ENCODE measurements around the gene CHCHD5. TPM values are rescaled to one million over a fixed set of nuclear protein-coding genes. Genes with fewer than 3 reads are reported as not detected.
"Not testable (repeated sequence)": the region's sequence is repeated elsewhere in the genome, so short reads cannot be mapped to it uniquely, and the experiment has no call there.

The CHCHD5 gene
- total RNA-seq, 4 donors from 2014 or later: 11.9 to 22.0 (median 15.7) TPM

- DNase-seq (ENCODE audit: low spot score): peak; percentile 50
- ATAC-seq (ENCODE audit: low FRiP score): peak; percentile 92
- TF ChIP-seq, protein P1, sequence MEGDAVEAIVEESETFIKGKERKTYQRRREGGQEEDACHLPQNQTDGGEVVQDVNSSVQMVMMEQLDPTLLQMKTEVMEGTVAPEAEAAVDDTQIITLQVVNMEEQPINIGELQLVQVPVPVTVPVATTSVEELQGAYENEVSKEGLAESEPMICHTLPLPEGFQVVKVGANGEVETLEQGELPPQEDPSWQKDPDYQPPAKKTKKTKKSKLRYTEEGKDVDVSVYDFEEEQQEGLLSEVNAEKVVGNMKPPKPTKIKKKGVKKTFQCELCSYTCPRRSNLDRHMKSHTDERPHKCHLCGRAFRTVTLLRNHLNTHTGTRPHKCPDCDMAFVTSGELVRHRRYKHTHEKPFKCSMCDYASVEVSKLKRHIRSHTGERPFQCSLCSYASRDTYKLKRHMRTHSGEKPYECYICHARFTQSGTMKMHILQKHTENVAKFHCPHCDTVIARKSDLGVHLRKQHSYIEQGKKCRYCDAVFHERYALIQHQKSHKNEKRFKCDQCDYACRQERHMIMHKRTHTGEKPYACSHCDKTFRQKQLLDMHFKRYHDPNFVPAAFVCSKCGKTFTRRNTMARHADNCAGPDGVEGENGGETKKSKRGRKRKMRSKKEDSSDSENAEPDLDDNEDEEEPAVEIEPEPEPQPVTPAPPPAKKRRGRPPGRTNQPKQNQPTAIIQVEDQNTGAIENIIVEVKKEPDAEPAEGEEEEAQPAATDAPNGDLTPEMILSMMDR (IDR thresholded peaks at IDR 0.05): no peak
Measured at GRCh38 chr2:112542123-112542983, 42.1 kb upstream of the CHCHD5 start, which contains the start of gene POLR1B. POLR1B (plus strand) TSS chr2:112542465; CDS start chr2:112542495, 30 bp downstream.

DNA sequence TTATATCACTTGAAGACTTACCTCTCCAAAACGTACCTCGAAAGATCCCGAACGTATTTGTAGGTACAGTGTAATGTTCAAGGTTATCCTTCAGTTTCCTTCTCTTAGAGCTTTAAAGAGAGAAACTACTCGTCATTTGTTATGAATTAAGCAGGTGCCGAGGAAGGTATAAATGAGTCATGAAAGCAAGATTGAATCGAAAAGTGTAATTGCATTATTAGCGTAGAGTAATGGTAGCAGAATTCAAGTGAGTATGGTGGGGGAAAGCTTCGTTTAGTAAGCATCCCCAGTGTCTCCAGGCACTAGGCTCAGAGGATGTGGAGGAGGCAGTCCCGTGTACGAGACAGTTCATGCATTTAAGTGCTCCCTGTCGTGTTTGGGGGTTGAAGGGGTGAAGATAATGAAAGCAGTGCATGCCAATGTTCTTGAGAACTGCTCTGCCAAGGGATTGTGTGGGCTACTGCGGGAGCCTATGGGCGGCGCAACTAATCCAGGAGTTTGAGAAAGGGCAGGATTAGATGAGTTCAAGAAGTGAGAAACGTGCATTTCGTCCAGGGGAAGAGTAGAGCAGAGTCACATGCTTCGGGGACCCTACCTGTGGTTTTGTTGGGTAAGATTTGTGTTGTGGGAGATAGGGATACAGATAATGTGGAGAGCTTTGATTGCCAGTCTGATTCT is 41.3 kb upstream of the CHCHD5 start:
- TF ChIP-seq, protein P1 (IDR thresholded peaks at IDR 0.05): no peak
- DNase-seq (ENCODE audit: low spot score) (no peak), ATAC-seq (ENCODE audit: low FRiP score) (no peak)

GRCh38 chr2:112547333-112547732 is 37.1 kb upstream of the CHCHD5 start:
- peak; percentile 86 for ATAC-seq (ENCODE audit: low FRiP score)
- TF ChIP-seq, protein P1 (IDR thresholded peaks at IDR 0.05): no peak
- no peak for DNase-seq (ENCODE audit: low spot score)

GRCh38 chr2:112548980-112549379 is 35.4 kb upstream of the CHCHD5 start:
- DNase-seq (ENCODE audit: low spot score) (no peak), ATAC-seq (ENCODE audit: low FRiP score) (no peak)
- TF ChIP-seq, protein P1 (IDR thresholded peaks at IDR 0.05): no peak

GRCh38 chr2:112566104-112566503 is 18.3 kb upstream of the CHCHD5 start:
- DNase-seq (ENCODE audit: low spot score) (no peak), ATAC-seq (ENCODE audit: low FRiP score) (no peak)
- TF ChIP-seq, protein P1 (IDR thresholded peaks at IDR 0.05): no peak

- ATAC-seq (ENCODE audit: low FRiP score): not testable (repeated sequence)
Measured at GRCh38 chr2:112566508-112566907, 17.9 kb upstream of the CHCHD5 start.

DNA sequence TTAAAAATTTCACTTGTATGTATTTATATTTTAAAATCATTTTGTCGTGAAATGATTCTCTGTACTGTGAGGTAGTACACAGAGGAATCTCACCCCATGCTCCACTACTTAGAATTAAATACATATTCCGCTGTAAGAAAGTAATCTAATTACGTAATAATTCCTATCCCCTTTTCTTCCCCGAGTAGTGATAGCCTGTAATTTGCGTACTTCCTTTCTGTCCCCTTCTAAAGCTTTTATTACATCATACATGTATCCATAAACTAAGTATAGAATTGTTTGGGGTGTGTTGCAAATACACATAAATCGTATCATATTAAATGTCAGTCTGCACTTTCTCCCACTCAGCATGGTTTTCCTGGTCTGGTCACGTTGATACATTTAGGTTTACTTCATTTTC is 12.4 kb upstream of the CHCHD5 start:
- DNase-seq (ENCODE audit: low spot score) (no peak), ATAC-seq (ENCODE audit: low FRiP score) (no peak)
- TF ChIP-seq, protein P1 (IDR thresholded peaks at IDR 0.05): no peak

More at GRCh38 chr2:112566508-112566907, 17.9 kb upstream of the CHCHD5 start:
- not testable (repeated sequence) for DNase-seq (ENCODE audit: low spot score)

Measured in omental fat pad (tissue), 4 donors.